Astrocyte of the spinal cord (primary cell): ENCODE measurements around the gene VEZT.
"Not testable (repeated sequence)": the region's sequence is repeated elsewhere in the genome, so short reads cannot be mapped to it uniquely, and the experiment has no call there.

Experiments
- DNase-seq: peaks from one replicate; pipeline ENCODE4 v3.0.0; 2011; ENCODE audit warnings: low read depth, low spot score
- H3K4me3 ChIP-seq: 2 replicates; pipeline ENCODE4 v1.5.1; 2011; ENCODE audit warnings: low read depth, mild to moderate bottlenecking, low read length, moderate library complexity
- CTCF ChIP-seq: IDR thresholded peaks from 2 replicates; pipeline ENCODE4 v1.5.1; 2012; ENCODE audit warnings: low read depth, mild to moderate bottlenecking, low read length, inconsistent platforms
- in situ Hi-C: cut with HindIII; loops from 2 replicates; pipeline ENCODE4 v1.10.0; 2017; ENCODE audit warnings: low sequenced_read_pairs

VEZT gene

GRCh38 chr12:95303476-95303875 is 85.9 kb downstream of the VEZT start:
- DNase-seq: no peak
- H3K4me3 ChIP-seq: no peak overlapping the region
- in situ Hi-C loops: no loop called here
- no peak for TF ChIP-seq CTCF

- in situ Hi-C loops: no loop called here
- no peak for DNase-seq
- TF ChIP-seq CTCF: no peak
- H3K4me3 ChIP-seq: no peak overlapping the region
These were observed 87.1 kb downstream of the VEZT start for GRCh38 chr12:95304673-95305198.

GRCh38 chr12:95312656-95313055 is 95.0 kb downstream of the VEZT start:
- H3K4me3 ChIP-seq: no peak overlapping the region
- DNase-seq: no peak
- in situ Hi-C loops: no loop called here
- no peak for TF ChIP-seq CTCF

GRCh38 chr12:95314756-95315155 is 97.1 kb downstream of the VEZT start:
- in situ Hi-C loops, DNase-seq, H3K4me3 ChIP-seq: not testable (repeated sequence)

- in situ Hi-C loops: no loop called here
- no peak for TF ChIP-seq CTCF
These were observed 99.2 kb downstream of the VEZT start for GRCh38 chr12:95316798-95317197.

GRCh38 chr12:95318071-95318545 is 100.5 kb downstream of the VEZT start:
- no peak for TF ChIP-seq CTCF
- in situ Hi-C loops: no loop called here
- peak; percentile 92 for DNase-seq
- H3K4me3 ChIP-seq: no peak overlapping the region

More at GRCh38 chr12:95316798-95317197, 99.2 kb downstream of the VEZT start:
- no peak for DNase-seq
- no peak overlapping the region for H3K4me3 ChIP-seq

GRCh38 chr12:95319694-95320331 is 102.2 kb downstream of the VEZT start:
- TF ChIP-seq CTCF: no peak
- in situ Hi-C loops: no loop called here
- H3K4me3 ChIP-seq: no peak overlapping the region
- DNase-seq: peak; percentile 81
